Myometrial cell (primary cell): ENCODE results near the gene OR51S1. TPM values are rescaled to one million over a fixed set of nuclear protein-coding genes. Genes with fewer than 3 reads are reported as not detected.

ENCODE experiments used
- total RNA-seq: library from RNA; depleted of rRNA; stranded (reverse); fragments of >200 nt; gene quantifications from 2 replicates; pipeline ENCODE4 v1.2.3, GENCODE V29; 2015

OR51S1 gene
- not detected in 2 replicates for total RNA-seq

DNA sequence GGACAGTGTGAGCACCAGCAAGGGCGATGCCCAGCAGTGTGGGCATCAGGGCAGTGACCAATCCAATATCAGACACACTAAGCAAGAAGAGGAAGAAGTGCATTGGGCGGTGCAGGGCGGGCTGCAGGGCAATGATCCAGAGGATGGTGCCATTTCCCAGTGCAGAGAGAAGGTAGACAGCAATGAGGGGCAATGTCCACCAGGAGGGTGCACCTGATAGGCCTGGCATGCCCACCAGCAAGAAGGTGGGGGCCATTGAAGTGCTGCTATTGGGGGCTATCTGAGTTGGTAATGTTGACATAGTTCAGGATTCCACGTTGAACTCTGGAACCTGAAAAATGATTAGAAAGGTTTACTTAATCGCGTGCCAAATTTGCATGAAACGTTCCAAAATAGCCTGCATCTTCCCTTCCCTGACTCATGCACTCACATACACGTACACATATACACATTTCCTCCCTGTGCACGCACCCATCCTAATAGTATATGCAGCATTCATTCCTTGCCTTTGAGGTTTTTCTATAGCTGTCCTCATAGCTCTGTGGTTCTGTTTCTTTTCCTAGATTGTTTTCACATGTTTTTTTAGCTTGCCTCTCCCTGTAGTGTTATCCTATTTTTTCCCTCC lies at the start of gene OR51S1:
Gene OR51S1, minus strand, starts transcription at position 301 of the 625 bp plus-strand sequence. Its CDS starts 0 bp downstream, at position 301.

DNA sequence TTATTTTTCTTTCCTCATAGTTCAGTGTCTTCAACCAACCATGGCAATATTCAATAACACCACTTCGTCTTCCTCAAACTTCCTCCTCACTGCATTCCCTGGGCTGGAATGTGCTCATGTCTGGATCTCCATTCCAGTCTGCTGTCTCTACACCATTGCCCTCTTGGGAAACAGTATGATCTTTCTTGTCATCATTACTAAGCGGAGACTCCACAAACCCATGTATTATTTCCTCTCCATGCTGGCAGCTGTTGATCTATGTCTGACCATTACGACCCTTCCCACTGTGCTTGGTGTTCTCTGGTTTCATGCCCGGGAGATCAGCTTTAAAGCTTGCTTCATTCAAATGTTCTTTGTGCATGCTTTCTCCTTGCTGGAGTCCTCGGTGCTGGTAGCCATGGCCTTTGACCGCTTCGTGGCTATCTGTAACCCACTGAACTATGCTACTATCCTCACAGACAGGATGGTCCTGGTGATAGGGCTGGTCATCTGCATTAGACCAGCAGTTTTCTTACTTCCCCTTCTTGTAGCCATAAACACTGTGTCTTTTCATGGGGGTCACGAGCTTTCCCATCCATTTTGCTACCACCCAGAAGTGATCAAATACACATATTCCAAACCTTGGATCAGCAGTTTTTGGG lies 33.0 kb upstream of the OR51S1 start, which contains the start of gene OR51T1:
Gene OR51T1, plus strand, starts transcription at position 41 of the 641 bp plus-strand sequence. Its CDS starts 0 bp downstream, at position 41.

GRCh38 chr11:4821021-4821420 lies 28.0 kb downstream of the OR51S1 start, which contains the start of gene OR51F2:
Gene OR51F2 (plus strand): TSS chr11:4821321. CDS start chr11:4821422, 101 bp downstream.

GRCh38 chr11:4804280-4804679 lies 44.7 kb downstream of the OR51S1 start, which contains the start of gene OR52R1:
Gene OR52R1 (minus strand): TSS chr11:4804380. CDS start chr11:4804380, 0 bp downstream.

Other genes starting within 250 kb of the OR51S1 start
- 10.1 and 13.3 TPM in 2 replicates for gene TRIM68, start 241.0 kb downstream of the OR51S1 start, total RNA-seq
- not detected in 2 replicates for gene OR51D1, start 211.7 kb downstream of the OR51S1 start, total RNA-seq
- gene OR51E1, start 205.2 kb downstream of the OR51S1 start, total RNA-seq, result not detected in 2 replicates
- under 0.01 TPM in 1 of 2 replicates, not detected in the other for gene OR51E2, start 151.4 kb downstream of the OR51S1 start, total RNA-seq
- gene MMP26, start 144.4 kb downstream of the OR51S1 start, total RNA-seq, result not detected in 2 replicates
- not detected in 2 replicates for gene OR51F1, start 79.3 kb downstream of the OR51S1 start, total RNA-seq
- not detected in 2 replicates for gene OR52R1, start 44.8 kb downstream of the OR51S1 start, total RNA-seq
- not detected in 2 replicates for gene OR51F2, start 27.9 kb downstream of the OR51S1 start, total RNA-seq
- gene OR51T1, start 32.7 kb upstream of the OR51S1 start, total RNA-seq, result not detected in 2 replicates
- not detected in 2 replicates for gene OR51A7, start 54.6 kb upstream of the OR51S1 start, total RNA-seq
- gene OR51G2, start 70.1 kb upstream of the OR51S1 start, total RNA-seq, result not detected in 2 replicates
- not detected in 2 replicates for gene OR51G1, start 75.1 kb upstream of the OR51S1 start, total RNA-seq
- not detected in 2 replicates for gene OR51A4, start 98.4 kb upstream of the OR51S1 start, total RNA-seq
- gene OR51A2, start 106.5 kb upstream of the OR51S1 start, total RNA-seq, result not detected in 2 replicates
- gene OR51L1, start 145.6 kb upstream of the OR51S1 start, total RNA-seq, result not detected in 2 replicates
- 1.7 TPM in 1 of 2 replicates, not detected in the other for gene OR52J3, start 197.3 kb upstream of the OR51S1 start, total RNA-seq
- gene OR52E2, start 210.4 kb upstream of the OR51S1 start, total RNA-seq, result not detected in 2 replicates
- not detected in 2 replicates for gene OR52E1, start 220.4 kb upstream of the OR51S1 start, total RNA-seq